ENCODE measurements around the gene PALD1. TPM values are rescaled to one million over a fixed set of nuclear protein-coding genes. Genes with fewer than 3 reads are reported as not detected.

The PALD1 gene
- total and polyA plus RNA-seq, 9 of the 15 experiments (the other 6 are each of a cell fraction or from before 2014, with no cell fraction given), result 0.03 to 0.29 (median 0.09) TPM; not detected in 2

DNA sequence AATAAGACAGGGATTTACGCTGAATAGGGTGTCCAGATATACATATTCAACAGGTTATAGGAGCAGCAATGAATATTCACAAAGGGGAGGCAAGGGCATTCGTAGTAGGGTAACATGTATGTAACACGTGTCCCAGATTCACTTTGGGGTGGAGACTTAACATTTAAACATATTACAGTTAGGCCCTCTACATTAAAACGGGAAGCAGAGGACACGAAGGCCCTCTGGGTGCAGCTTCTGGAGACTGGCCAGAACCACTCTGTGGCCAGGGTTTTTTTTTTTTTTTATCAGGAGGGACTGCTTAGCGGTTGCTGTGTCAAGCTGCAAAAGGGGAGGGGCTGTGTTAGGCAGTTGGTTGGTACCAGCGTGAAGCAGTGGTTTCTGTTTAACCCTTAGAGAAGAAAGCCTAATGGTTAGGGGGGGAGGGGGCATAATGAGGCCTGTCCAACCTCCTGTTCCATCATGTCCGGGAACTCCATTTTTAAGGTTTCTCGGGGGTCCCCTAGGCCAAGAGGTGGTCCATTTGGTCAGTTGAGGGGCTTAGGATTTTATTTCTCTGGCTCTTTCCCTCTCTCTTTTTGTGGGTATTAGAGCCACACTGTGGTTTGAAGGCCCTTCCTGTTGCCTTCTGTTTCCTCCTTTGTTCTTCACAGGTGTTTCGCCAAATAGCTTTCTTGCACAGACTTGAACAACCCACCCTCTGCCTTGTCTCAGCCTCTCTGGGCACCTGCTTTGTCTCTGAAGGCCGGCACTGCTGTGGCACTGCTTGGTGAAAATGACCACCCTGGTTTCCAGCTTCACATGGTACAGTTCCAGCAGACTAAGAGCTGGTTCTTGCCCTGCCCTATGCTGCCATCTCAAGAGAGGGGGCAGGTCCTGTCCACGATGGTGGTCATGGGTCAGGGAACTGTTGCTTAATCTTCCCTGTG is 97.6 kb downstream of the PALD1 start (continued):
- TF ChIP-seq ZNF274 (IDR thresholded peaks at IDR 0.05; ENCODE audit: borderline replicate concordance, low read depth, low read length) (no peak), TAF15 (IDR thresholded peaks at IDR 0.05; ENCODE audit: low read depth, low read length) (no peak), SMC3 (conservative IDR thresholded peaks at IDR 0.05; ENCODE audit: insufficient read depth, low read depth, low read length) (0 out of 2 replicates have a peak, but pooled peaks have one; percentile 10), PCBP1 (IDR thresholded peaks at IDR 0.05; ENCODE audit: low read depth, low read length, poor library complexity, severe bottlenecking) (no peak), HDAC8 (tag; IDR thresholded peaks at IDR 0.05) (peak; percentile 77; the same call in 1 of the 2 replicates), ZNF398 (CRISPR knock-in tag; IDR thresholded peaks at IDR 0.05) (no peak), ZBTB8A (IDR thresholded peaks at IDR 0.05; ENCODE audit: partially characterized antibody) (no peak), E2F4 (CRISPR knock-in tag; IDR thresholded peaks at IDR 0.05; ENCODE audit: low read depth) (no peak), MCM5 (IDR thresholded peaks at IDR 0.05; ENCODE audit: low read depth) (no peak), HNRNPL (IDR thresholded peaks at IDR 0.05; ENCODE audit: low read depth, low read length) (peak; percentile 69; the same call in 1 of the 2 replicates)
- TF ChIP-seq, protein P1, sequence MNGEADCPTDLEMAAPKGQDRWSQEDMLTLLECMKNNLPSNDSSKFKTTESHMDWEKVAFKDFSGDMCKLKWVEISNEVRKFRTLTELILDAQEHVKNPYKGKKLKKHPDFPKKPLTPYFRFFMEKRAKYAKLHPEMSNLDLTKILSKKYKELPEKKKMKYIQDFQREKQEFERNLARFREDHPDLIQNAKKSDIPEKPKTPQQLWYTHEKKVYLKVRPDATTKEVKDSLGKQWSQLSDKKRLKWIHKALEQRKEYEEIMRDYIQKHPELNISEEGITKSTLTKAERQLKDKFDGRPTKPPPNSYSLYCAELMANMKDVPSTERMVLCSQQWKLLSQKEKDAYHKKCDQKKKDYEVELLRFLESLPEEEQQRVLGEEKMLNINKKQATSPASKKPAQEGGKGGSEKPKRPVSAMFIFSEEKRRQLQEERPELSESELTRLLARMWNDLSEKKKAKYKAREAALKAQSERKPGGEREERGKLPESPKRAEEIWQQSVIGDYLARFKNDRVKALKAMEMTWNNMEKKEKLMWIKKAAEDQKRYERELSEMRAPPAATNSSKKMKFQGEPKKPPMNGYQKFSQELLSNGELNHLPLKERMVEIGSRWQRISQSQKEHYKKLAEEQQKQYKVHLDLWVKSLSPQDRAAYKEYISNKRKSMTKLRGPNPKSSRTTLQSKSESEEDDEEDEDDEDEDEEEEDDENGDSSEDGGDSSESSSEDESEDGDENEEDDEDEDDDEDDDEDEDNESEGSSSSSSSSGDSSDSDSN (IDR thresholded peaks at IDR 0.05; ENCODE audit: borderline replicate concordance in 1 of 2, low read depth in 2 of 2, low read length in 2 of 2), result no peak
- TF ChIP-seq, protein P2, sequence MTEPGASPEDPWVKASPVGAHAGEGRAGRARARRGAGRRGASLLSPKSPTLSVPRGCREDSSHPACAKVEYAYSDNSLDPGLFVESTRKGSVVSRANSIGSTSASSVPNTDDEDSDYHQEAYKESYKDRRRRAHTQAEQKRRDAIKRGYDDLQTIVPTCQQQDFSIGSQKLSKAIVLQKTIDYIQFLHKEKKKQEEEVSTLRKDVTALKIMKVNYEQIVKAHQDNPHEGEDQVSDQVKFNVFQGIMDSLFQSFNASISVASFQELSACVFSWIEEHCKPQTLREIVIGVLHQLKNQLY (CRISPR knock-in tag; conservative IDR thresholded peaks at IDR 0.05), result no peak
- TF ChIP-seq, protein P3, sequence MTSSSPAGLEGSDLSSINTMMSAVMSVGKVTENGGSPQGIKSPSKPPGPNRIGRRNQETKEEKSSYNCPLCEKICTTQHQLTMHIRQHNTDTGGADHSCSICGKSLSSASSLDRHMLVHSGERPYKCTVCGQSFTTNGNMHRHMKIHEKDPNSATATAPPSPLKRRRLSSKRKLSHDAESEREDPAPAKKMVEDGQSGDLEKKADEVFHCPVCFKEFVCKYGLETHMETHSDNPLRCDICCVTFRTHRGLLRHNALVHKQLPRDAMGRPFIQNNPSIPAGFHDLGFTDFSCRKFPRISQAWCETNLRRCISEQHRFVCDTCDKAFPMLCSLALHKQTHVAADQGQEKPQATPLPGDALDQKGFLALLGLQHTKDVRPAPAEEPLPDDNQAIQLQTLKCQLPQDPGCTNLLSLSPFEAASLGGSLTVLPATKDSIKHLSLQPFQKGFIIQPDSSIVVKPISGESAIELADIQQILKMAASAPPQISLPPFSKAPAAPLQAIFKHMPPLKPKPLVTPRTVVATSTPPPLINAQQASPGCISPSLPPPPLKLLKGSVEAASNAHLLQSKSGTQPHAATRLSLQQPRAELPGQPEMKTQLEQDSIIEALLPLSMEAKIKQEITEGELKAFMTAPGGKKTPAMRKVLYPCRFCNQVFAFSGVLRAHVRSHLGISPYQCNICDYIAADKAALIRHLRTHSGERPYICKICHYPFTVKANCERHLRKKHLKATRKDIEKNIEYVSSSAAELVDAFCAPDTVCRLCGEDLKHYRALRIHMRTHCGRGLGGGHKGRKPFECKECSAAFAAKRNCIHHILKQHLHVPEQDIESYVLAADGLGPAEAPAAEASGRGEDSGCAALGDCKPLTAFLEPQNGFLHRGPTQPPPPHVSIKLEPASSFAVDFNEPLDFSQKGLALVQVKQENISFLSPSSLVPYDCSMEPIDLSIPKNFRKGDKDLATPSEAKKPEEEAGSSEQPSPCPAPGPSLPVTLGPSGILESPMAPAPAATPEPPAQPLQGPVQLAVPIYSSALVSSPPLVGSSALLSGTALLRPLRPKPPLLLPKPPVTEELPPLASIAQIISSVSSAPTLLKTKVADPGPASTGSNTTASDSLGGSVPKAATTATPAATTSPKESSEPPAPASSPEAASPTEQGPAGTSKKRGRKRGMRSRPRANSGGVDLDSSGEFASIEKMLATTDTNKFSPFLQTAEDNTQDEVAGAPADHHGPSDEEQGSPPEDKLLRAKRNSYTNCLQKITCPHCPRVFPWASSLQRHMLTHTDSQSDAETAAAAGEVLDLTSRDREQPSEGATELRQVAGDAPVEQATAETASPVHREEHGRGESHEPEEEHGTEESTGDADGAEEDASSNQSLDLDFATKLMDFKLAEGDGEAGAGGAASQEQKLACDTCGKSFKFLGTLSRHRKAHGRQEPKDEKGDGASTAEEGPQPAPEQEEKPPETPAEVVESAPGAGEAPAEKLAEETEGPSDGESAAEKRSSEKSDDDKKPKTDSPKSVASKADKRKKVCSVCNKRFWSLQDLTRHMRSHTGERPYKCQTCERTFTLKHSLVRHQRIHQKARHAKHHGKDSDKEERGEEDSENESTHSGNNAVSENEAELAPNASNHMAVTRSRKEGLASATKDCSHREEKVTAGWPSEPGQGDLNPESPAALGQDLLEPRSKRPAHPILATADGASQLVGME (CRISPR knock-in tag; IDR thresholded peaks at IDR 0.05), result no peak
